ENCODE results near the gene SAMD9L. TPM values are rescaled to one million over a fixed set of nuclear protein-coding genes. Genes with fewer than 3 reads are reported as not detected.

SAMD9L gene
- total RNA-seq, 2 experiments from 2014 or later: 145 to 166 TPM

GRCh38 chr7:93164766-93165165, 16.6 kb upstream of the SAMD9L start:
- H3K9me3 Mint-ChIP-seq: peaks cover 24% of the 10 kb centered on the region
- CTCF ChIA-PET: interaction anchor here (1.0 kb wide), 1 partner anchor 8 kb away, joined by 4 read pairs; no protein-coding TSS in a partner anchor
- H3K27me3 Mint-ChIP-seq: peaks cover 7% of the 10 kb centered on the region
- H3K27ac Mint-ChIP-seq: no peak overlapping the region
- H3K4me3 Mint-ChIP-seq: no peak overlapping the region
- H3K36me3 Mint-ChIP-seq (ENCODE audit: low read depth): peaks cover 2% of the 10 kb centered on the region
- POLR2A ChIA-PET: no interaction called here
- H3K4me1 Mint-ChIP-seq: peaks cover 5% of the 10 kb centered on the region
- DNase-seq: no peak

GRCh38 chr7:93161181-93161762, 13.1 kb upstream of the SAMD9L start:
- peaks cover 24% of the 10 kb centered on the region for H3K9me3 Mint-ChIP-seq
- no peak overlapping the region for H3K27ac Mint-ChIP-seq
- no peak for DNase-seq
- POLR2A ChIA-PET: no interaction called here
- H3K4me3 Mint-ChIP-seq: no peak overlapping the region
- no peaks in the 10 kb centered on the region for H3K27me3 Mint-ChIP-seq
- peaks cover 10% of the 10 kb centered on the region for H3K4me1 Mint-ChIP-seq
- peaks cover 2% of the 10 kb centered on the region for H3K36me3 Mint-ChIP-seq (ENCODE audit: low read depth)
- CTCF ChIA-PET: interaction anchor here (0.7 kb wide), 1 partner anchor 15 kb away, joined by 3 read pairs; no protein-coding TSS in a partner anchor

- no peak for DNase-seq
- H3K9me3 Mint-ChIP-seq: peaks cover 24% of the 10 kb centered on the region
- no peaks in the 10 kb centered on the region for H3K27me3 Mint-ChIP-seq
- H3K27ac Mint-ChIP-seq: no peak overlapping the region
- peaks cover 2% of the 10 kb centered on the region for H3K36me3 Mint-ChIP-seq (ENCODE audit: low read depth)
- peaks cover 8% of the 10 kb centered on the region for H3K4me1 Mint-ChIP-seq
- ChIA-PET CTCF (interaction anchor here (1.0 kb wide), 1 partner anchor 9 kb away, joined by 3 read pairs; no protein-coding TSS in a partner anchor), POLR2A (no interaction called here)
- H3K4me3 Mint-ChIP-seq: no peak overlapping the region
These were observed 12.2 kb upstream of the SAMD9L start for GRCh38 chr7:93160410-93160809.

GRCh38 chr7:93159490-93159889, 11.3 kb upstream of the SAMD9L start:
- Mint-ChIP-seq H3K27me3 (no peaks in the 10 kb centered on the region), H3K27ac (no peak overlapping the region), H3K9me3 (peaks cover 24% of the 10 kb centered on the region), H3K36me3 (ENCODE audit: low read depth) (peaks cover 2% of the 10 kb centered on the region), H3K4me1 (peaks cover 5% of the 10 kb centered on the region), H3K4me3 (no peak overlapping the region)
- POLR2A ChIA-PET: no interaction called here
- CTCF ChIA-PET: interaction anchor here (1.0 to 1.7 kb wide), 2 partner anchors 8 to 26 kb away, joined by 3 read pairs; no protein-coding TSS in a partner anchor
- DNase-seq: no peak

GRCh38 chr7:93156884-93157283, 8.7 kb upstream of the SAMD9L start:
- no peaks in the 10 kb centered on the region for H3K27me3 Mint-ChIP-seq
- H3K4me3 Mint-ChIP-seq: no peak overlapping the region
- CTCF ChIA-PET: interaction anchor here (0.8 to 1.6 kb wide), 3 partner anchors 9 to 25 kb away, joined by 3 to 4 read pairs (median 3); no protein-coding TSS in a partner anchor

GRCh38 chr7:93150200-93150835, 2.1 kb upstream of the SAMD9L start:
- peaks cover 5% of the 10 kb centered on the region for H3K9me3 Mint-ChIP-seq
- H3K36me3 Mint-ChIP-seq (ENCODE audit: low read depth): peaks cover 23% of the 10 kb centered on the region
- CTCF ChIA-PET: no interaction called here
- no peaks in the 10 kb centered on the region for H3K27me3 Mint-ChIP-seq
- H3K4me3 Mint-ChIP-seq: no peak overlapping the region
- H3K4me1 Mint-ChIP-seq: peaks cover 27% of the 10 kb centered on the region
- H3K27ac Mint-ChIP-seq: no peak overlapping the region
- POLR2A ChIA-PET: no interaction called here
- DNase-seq: no peak

More at GRCh38 chr7:93156884-93157283, 8.7 kb upstream of the SAMD9L start:
- peaks cover 15% of the 10 kb centered on the region for H3K9me3 Mint-ChIP-seq
- no peak for DNase-seq
- peaks cover 5% of the 10 kb centered on the region for H3K4me1 Mint-ChIP-seq
- no peaks in the 10 kb centered on the region for H3K36me3 Mint-ChIP-seq (ENCODE audit: low read depth)
- POLR2A ChIA-PET: no interaction called here
- no peak overlapping the region for H3K27ac Mint-ChIP-seq

- Mint-ChIP-seq H3K4me3 (peak overlapping the region; percentile 97), H3K36me3 (ENCODE audit: low read depth) (peaks cover 23% of the 10 kb centered on the region), H3K4me1 (peaks cover 34% of the 10 kb centered on the region), H3K27ac (peak overlapping the region; percentile 95), H3K9me3 (peaks cover 5% of the 10 kb centered on the region), H3K27me3 (no peaks in the 10 kb centered on the region)
- ChIA-PET CTCF (no interaction called here), POLR2A (no interaction called here)
- DNase-seq: no peak
These were observed 542 bp upstream of the SAMD9L start for GRCh38 chr7:93148727-93149126.

- H3K27me3 Mint-ChIP-seq: no peaks in the 10 kb centered on the region
- H3K27ac Mint-ChIP-seq: peak overlapping the region; percentile 89
- peak; percentile 61 for DNase-seq
- H3K4me1 Mint-ChIP-seq: peaks cover 39% of the 10 kb centered on the region
- peak overlapping the region; percentile 97 for H3K4me3 Mint-ChIP-seq
- CTCF ChIA-PET: interaction anchor here (0.7 to 1.5 kb wide), 5 partner anchors 11 to 81 kb away, joined by 3 to 7 read pairs (median 3); no protein-coding TSS in a partner anchor
- peaks cover 8% of the 10 kb centered on the region for H3K9me3 Mint-ChIP-seq
- peaks cover 23% of the 10 kb centered on the region for H3K36me3 Mint-ChIP-seq (ENCODE audit: low read depth)
- POLR2A ChIA-PET: interaction anchor here (0.8 kb wide), 1 partner anchor 30 kb away, joined by 4 read pairs; the partner anchor contains the start of gene SAMD9
These were observed 822 bp downstream of the SAMD9L start for GRCh38 chr7:93147363-93147762.

- H3K4me1 Mint-ChIP-seq: peaks cover 39% of the 10 kb centered on the region
- CTCF ChIA-PET: interaction anchor here (0.7 to 1.5 kb wide), 5 partner anchors 15 to 82 kb away, joined by 3 read pairs; no protein-coding TSS in a partner anchor
- H3K27ac Mint-ChIP-seq: peak overlapping the region; percentile 89
- H3K36me3 Mint-ChIP-seq (ENCODE audit: low read depth): peaks cover 23% of the 10 kb centered on the region
- peak; percentile 29 for DNase-seq
- H3K27me3 Mint-ChIP-seq: no peaks in the 10 kb centered on the region
- peak overlapping the region; percentile 97 for H3K4me3 Mint-ChIP-seq
- POLR2A ChIA-PET: interaction anchor here (1.0 kb wide), 1 partner anchor 28 kb away, joined by 4 read pairs; no protein-coding TSS in a partner anchor
- H3K9me3 Mint-ChIP-seq: peaks cover 8% of the 10 kb centered on the region
These were observed 1.6 kb downstream of the SAMD9L start for GRCh38 chr7:93146472-93147141.

- POLR2A ChIA-PET: interaction anchor here (1.0 kb wide), 1 partner anchor 28 kb away, joined by 4 read pairs; no protein-coding TSS in a partner anchor
- Mint-ChIP-seq H3K36me3 (ENCODE audit: low read depth) (peaks cover 23% of the 10 kb centered on the region), H3K27me3 (no peaks in the 10 kb centered on the region), H3K4me1 (peaks cover 39% of the 10 kb centered on the region), H3K27ac (peak overlapping the region; percentile 89), H3K9me3 (peaks cover 8% of the 10 kb centered on the region), H3K4me3 (peak overlapping the region; percentile 97)
- no peak for DNase-seq
- CTCF ChIA-PET: interaction anchor here (0.9 to 1.5 kb wide), 3 partner anchors 15 to 25 kb away, joined by 3 read pairs; no protein-coding TSS in a partner anchor
These were observed 2.1 kb downstream of the SAMD9L start for GRCh38 chr7:93146036-93146435.

- Mint-ChIP-seq H3K4me1 (peaks cover 39% of the 10 kb centered on the region), H3K9me3 (peaks cover 8% of the 10 kb centered on the region), H3K27ac (peak overlapping the region; percentile 13), H3K36me3 (ENCODE audit: low read depth) (peaks cover 23% of the 10 kb centered on the region), H3K4me3 (peak overlapping the region; percentile 97), H3K27me3 (no peaks in the 10 kb centered on the region)
- CTCF ChIA-PET: interaction anchor here (0.7 to 2.1 kb wide), 3 partner anchors 10 to 556 kb away, joined by 3 to 9 read pairs (median 3); no protein-coding TSS in a partner anchor
- POLR2A ChIA-PET: no interaction called here
- DNase-seq: no peak
These were observed 2.8 kb downstream of the SAMD9L start for GRCh38 chr7:93145354-93145753.

- POLR2A ChIA-PET: no interaction called here
These were observed 6.1 kb downstream of the SAMD9L start for GRCh38 chr7:93142127-93142526.

More at GRCh38 chr7:93142127-93142526, 6.1 kb downstream of the SAMD9L start:
- Mint-ChIP-seq H3K27me3 (no peaks in the 10 kb centered on the region), H3K9me3 (peaks cover 11% of the 10 kb centered on the region), H3K36me3 (ENCODE audit: low read depth) (peaks cover 20% of the 10 kb centered on the region), H3K4me3 (no peak overlapping the region), H3K4me1 (peaks cover 23% of the 10 kb centered on the region), H3K27ac (no peak overlapping the region)
- CTCF ChIA-PET: interaction anchor here (0.6 to 1.1 kb wide), 3 partner anchors 9 to 1322 kb away, joined by 3 read pairs; no protein-coding TSS in a partner anchor
- no peak for DNase-seq
